ENCODE measurements around the gene SOD1.
"Not testable (repeated sequence)": the region's sequence is repeated elsewhere in the genome, so short reads cannot be mapped to it uniquely, and the experiment has no call there.

The SOD1 gene

DNA sequence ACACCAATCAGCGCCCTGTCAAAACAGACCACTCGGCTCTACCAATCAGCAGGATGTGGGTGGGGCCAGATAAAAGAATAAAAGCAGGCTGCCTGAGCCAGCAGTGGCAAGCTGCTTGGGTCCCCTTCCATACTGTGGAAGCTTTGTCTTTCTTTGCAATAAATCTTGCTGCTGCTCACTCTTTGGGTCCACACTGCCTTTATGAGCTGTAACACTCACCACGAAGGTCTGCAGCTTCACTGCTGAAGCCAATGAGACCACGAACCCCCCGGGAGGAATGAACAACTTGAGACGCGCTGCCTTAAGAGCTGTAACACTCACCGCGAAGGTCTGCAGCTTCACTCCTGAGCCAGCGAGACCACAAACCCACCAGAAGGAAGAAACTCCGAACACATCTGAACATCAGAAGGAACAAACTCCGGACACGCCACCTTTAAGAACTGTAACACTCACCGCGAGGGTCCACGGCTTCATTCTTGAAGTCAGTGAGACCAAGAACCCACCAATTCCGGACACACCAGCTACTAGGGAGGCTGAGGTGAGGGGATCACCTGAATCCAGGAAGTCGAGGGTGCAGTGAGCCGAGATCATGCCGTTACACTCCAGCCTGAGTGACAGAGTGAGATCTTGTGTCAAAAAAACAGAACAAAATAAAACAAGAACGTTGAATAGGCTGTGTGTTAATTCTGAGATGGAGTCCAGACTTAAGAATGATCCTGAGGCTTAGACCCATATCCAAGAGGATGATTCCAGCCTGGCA, 4.5 kb upstream of the SOD1 start:
- not testable (repeated sequence) for DNase-seq (ENCODE audit: low read depth in 2 of 2)

DNA sequence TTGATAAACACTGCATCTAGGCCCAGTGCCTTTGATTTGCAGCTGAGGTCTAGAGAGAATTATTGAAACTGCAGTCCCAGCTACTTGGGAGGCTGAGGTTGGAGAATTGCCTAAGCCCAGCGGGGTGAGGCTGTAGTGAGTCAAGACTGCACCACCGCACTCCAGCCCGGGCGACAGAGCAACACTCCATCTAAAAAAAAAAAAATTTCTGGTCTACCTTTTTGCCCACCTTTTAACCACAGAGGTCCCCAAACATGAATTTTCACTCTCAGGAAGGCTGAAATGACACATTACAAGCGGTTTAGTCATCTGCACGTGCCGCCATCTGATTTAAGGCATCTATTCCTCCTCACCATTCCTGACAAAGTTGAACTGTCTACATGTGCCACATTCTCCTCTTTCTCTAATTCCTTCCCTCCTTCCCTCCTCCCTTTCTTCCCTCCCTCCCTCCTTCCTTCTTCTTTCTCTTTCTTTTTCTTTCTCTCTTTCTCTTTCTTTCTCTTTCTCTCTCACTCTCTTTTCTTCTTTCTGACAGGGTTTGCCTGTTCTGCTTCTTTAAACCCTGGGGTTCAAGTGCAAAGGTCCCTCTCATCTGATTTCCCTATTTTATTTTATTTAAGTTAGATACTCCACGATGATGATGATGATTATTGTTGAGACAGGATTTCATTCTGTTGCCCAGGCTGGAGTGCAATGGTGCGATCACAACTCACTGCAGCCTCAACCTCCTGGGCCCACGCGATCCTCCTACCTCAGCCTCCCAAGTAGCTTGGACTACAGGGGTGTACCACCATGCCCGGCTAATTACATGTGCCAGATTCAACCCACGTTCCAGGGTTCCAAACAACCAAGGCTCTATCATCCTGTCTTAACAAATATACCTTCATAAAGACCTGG, 3.0 kb upstream of the SOD1 start:
- DNase-seq (ENCODE audit: low read depth in 2 of 2) = no peak

DNA sequence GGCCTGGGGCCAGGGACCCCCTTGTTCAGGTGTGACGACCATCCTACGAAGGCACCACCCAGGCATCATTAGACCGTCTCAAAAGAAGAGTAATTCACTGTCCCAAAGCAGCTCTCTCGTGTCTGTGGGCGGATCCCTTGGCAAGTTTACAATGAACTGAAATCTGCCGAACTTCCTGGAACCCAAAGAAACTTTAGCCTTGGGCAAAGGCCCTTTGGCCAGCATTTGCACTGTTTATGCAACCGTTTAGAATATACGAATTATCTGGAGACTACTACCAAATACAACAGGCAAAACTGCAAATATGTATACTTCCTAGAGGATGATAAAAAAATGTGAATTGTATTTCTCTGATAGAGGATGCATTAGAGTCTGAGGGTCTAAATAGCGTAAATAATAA, 1.4 kb upstream of the SOD1 start:
- no peak for DNase-seq (ENCODE audit: low read depth in 2 of 2)

DNA sequence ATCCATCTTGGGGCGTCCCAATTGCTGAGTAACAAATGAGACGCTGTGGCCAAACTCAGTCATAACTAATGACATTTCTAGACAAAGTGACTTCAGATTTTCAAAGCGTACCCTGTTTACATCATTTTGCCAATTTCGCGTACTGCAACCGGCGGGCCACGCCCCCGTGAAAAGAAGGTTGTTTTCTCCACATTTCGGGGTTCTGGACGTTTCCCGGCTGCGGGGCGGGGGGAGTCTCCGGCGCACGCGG, 282 bp upstream of the SOD1 start:
- no peak for DNase-seq (ENCODE audit: low read depth in 2 of 2)

GRCh38 chr21:31660259-31660565, 719 bp downstream of the SOD1 start:
- DNase-seq (ENCODE audit: low read depth in 2 of 2) = no peak

DNA sequence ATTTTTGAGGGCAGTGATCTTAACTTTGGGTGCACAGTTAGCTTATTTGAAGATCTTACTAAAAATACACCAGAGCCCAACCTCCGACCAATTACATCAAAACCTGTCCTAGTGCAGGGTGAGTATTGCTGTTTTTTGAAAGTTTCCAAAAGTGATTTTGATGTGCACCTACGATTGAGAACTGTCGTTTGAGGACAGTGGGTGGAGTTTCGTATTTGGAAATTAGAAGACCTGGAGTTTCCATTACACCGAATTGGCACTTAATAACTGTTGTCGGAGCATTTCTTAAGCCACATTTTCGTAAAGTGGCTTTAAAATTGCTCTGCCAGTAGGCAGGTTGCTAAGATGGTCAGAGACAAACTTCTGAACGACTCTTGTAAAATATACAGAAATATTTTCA, 1.1 kb downstream of the SOD1 start:
- DNase-seq (ENCODE audit: low read depth in 2 of 2) = no peak

DNA sequence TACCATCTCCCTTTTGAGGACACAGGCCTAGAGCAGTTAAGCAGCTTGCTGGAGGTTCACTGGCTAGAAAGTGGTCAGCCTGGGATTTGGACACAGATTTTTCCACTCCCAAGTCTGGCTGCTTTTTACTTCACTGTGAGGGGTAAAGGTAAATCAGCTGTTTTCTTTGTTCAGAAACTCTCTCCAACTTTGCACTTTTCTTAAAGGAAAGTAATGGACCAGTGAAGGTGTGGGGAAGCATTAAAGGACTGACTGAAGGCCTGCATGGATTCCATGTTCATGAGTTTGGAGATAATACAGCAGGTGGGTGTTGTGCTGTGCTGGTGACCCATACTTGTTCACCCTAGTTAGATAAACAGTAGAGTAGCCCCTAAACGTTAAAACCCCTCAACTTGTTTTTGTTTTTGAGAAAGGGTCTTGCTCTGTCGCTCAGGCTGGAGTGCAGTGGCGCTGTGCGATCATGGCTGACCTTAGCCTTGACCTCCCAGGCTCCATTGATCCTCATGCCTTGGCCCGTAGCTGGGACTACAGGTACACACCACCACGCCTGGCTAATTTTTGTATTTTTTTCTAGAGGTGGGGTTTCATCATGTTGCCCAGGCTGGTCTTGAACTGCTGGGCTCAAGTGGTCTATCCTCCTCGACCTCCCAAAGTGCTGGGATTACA, 4.2 kb downstream of the SOD1 start:
- DNase-seq (ENCODE audit: low read depth in 2 of 2) = no peak

GRCh38 chr21:31665397-31665796, 5.9 kb downstream of the SOD1 start:
- no peak for DNase-seq (ENCODE audit: low read depth in 2 of 2)

GRCh38 chr21:31665869-31666268, 6.4 kb downstream of the SOD1 start:
- not testable (repeated sequence) for DNase-seq (ENCODE audit: low read depth in 2 of 2)

- DNase-seq (ENCODE audit: low read depth in 2 of 2) = no peak
These were observed 7.0 kb downstream of the SOD1 start for GRCh38 chr21:31666445-31667010.

DNA sequence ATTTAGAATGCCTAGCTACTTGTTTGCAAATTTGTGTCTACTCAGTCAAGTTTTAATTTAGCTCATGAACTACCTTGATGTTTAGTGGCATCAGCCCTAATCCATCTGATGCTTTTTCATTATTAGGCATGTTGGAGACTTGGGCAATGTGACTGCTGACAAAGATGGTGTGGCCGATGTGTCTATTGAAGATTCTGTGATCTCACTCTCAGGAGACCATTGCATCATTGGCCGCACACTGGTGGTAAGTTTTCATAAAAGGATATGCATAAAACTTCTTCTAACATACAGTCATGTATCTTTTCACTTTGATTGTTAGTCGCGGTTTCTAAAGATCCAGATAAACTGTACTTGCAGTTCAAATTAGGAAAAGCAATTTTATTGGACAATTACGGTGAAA, 7.6 kb downstream of the SOD1 start:
- DNase-seq (ENCODE audit: low read depth in 2 of 2) = no peak

DNA sequence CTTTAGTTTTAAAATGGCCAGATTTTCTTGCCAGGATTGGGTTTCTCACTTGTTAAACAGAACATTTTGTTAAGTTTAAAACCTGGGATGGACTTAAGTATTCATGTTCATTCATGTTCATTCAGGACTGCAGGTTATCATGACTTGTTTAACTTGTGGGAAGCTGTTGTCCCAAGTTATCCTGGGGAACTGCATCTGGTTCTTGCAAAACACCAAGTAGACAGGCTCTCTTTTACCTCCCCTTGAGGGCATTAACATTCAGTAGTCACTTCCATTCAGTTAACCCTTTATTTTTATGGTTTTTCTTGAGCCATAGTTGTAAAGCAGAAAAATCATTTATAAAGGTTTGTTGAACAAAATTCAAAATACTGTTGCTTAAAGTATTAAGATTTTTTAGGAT, 8.1 kb downstream of the SOD1 start:
- DNase-seq (ENCODE audit: low read depth in 2 of 2) = no peak

- DNase-seq (ENCODE audit: low read depth in 2 of 2) = no peak
These were observed 9.4 kb downstream of the SOD1 start for GRCh38 chr21:31668651-31669491.

GRCh38 chr21:31670070-31670469, 10.6 kb downstream of the SOD1 start:
- no peak for DNase-seq (ENCODE audit: low read depth in 2 of 2)

DNA sequence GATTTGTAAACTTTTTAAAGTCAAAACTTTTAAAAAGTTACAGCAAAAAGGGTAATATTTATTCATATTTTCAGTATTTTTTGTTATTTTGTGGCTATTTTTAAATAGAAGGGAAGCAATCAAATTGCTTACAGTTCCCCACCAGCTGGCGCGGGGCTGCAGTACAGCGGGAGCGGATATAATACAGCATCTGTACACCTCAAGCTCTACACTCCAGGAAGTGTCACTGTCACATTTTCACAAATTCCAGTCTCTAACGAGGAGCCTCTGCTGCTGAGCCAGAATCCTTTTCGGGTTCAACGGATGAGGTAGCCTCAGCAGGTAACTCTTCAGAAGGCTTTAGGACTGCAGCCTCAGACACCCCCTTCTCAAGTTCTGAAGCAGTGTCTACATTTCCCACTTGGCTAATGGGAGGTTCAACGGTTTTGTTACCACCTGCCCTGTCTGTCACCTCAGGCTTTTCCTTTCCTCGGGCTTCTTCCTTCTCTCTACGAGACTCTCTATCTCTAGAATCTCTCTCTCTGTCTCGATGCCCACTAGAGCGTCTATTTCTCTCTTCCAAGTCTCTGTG, 11.7 kb downstream of the SOD1 start:
- DNase-seq (ENCODE audit: low read depth in 2 of 2) = no peak

- no peak for DNase-seq (ENCODE audit: low read depth in 2 of 2)
These were observed 12.4 kb downstream of the SOD1 start for GRCh38 chr21:31671931-31672330.

- DNase-seq (ENCODE audit: low read depth in 2 of 2) = no peak
These were observed 13.9 kb downstream of the SOD1 start for GRCh38 chr21:31673321-31673912.

- DNase-seq (ENCODE audit: low read depth in 2 of 2) = no peak
These were observed 15.8 kb downstream of the SOD1 start for GRCh38 chr21:31675318-31675717.

DNA sequence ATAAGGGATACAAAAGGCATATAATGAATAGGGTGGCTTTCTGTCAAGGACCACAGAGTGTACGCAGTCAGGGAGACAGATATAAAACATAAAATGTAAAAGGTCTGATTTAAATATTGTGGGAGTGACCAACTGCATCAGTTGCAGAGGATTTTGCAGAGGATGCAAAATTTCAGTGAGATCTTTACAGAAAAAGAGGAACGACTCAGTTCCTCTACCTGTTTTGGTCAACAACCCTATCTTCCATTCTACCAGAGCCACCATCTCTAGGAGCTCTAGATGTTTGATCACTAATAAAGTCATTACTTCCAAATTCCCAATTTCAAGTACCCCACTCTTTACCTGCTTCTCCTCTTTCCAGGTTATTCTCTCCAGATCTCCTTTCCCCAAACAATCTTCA, 16.5 kb downstream of the SOD1 start:
- DNase-seq (ENCODE audit: low read depth in 2 of 2) = no peak

GRCh38 chr21:31677047-31677446, 17.6 kb downstream of the SOD1 start:
- no peak for DNase-seq (ENCODE audit: low read depth in 2 of 2)

DNA sequence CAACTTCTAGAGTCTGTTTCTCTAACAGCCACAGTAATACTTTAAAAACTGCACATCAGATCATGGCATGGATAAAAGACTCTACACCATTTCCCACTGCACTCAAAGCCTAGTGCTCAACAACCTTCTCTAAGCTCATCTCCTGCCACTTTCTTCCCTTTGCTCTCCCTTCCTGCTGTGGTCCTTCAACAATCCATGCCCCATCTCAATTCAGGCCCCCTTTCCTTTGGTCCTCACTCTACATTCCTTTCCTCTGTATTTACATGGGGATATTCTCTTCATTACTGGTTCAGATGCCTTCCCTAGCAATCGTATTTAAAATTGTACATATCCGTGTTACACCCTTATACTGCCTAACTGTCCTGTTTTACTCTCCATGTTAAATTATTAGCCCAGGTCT, 19.0 kb downstream of the SOD1 start:
- DNase-seq (ENCODE audit: low read depth in 2 of 2) = no peak

Measured in fibroblast of skin of left quadriceps (primary cell).